IMR-90 (cell line): Measurements from ENCODE around the gene OR51E2.

Experiments used
- BHLHE40 ChIP-seq: fragments of 150-350 bp; IDR thresholded peaks from 2 replicates; pipeline ENCODE4 v1.6.1; 2016; ENCODE audit warnings: mild to moderate bottlenecking, low read depth, low read length
- CHD1 ChIP-seq: IDR thresholded peaks from 2 replicates; pipeline ENCODE4 v1.6.1; 2012; ENCODE audit warnings: low read depth, low read length, improper control_type of control experiment
- MXI1 ChIP-seq: IDR thresholded peaks from 2 replicates; pipeline ENCODE4 v1.6.1; 2012; ENCODE audit warnings: low read depth, mild to moderate bottlenecking, low read length, moderate library complexity, borderline replicate concordance
- POLR2A ChIP-seq: IDR thresholded peaks from 2 replicates; pipeline ENCODE4 v1.6.1; 2012; ENCODE audit warnings: mild to moderate bottlenecking, low read depth, low read length
- RAD21 ChIP-seq: IDR thresholded peaks from 2 replicates; pipeline ENCODE4 v1.6.1; 2012; ENCODE audit warnings: low read length, improper control_type of control experiment
- RCOR1 ChIP-seq: IDR thresholded peaks from 2 replicates; pipeline ENCODE4 v1.6.1; 2012; ENCODE audit warnings: mild to moderate bottlenecking, low read length, improper control_type of control experiment; ENCODE audit not compliant: insufficient replicate concordance
- RFX5 ChIP-seq: IDR thresholded peaks from 2 replicates; pipeline ENCODE4 v1.8.0; 2012; ENCODE audit warnings: low read depth, mild to moderate bottlenecking, low read length, moderate library complexity
- SMC3 ChIP-seq: fragments of 150-350 bp; IDR thresholded peaks from 2 replicates; pipeline ENCODE4 v1.6.1; 2016; ENCODE audit warnings: low read depth, mild to moderate bottlenecking, antibody characterized with exemption, low read length, moderate library complexity
- TF ChIP-seq, protein P1 (sequence below): conservative IDR thresholded peaks from 2 replicates; pipeline ENCODE4 v1.5.1; 2012; ENCODE audit warnings: mild to moderate bottlenecking, low read depth, low read length, improper control_type of control experiment
- TF ChIP-seq, protein P2 (sequence below): fragments of 150-350 bp; IDR thresholded peaks from 2 replicates; pipeline ENCODE4 v1.6.1; 2017; ENCODE audit warnings: mild to moderate bottlenecking, antibody characterized with exemption, low read length, low read depth

DNA sequence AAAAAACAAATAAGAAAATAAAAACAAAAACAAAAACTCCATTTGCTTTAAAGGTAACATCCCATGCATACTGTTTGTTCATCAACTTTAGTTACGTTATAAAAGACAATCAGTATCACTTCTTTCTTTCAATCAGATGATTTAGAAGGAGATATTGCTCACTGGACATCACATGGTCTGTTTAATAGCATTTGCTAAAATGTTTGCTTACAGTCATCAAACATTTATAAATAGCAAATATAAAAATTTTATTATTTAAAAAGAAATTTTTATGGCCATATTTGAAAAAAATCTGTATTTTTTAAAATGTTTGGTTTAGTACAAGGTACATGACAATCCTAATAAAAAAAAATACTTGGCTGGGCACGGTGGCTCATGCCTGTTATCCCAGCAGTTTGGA is 29.5 kb upstream of the OR51E2 start:
- no peak for TF ChIP-seq RAD21
- TF ChIP-seq, protein P1, sequence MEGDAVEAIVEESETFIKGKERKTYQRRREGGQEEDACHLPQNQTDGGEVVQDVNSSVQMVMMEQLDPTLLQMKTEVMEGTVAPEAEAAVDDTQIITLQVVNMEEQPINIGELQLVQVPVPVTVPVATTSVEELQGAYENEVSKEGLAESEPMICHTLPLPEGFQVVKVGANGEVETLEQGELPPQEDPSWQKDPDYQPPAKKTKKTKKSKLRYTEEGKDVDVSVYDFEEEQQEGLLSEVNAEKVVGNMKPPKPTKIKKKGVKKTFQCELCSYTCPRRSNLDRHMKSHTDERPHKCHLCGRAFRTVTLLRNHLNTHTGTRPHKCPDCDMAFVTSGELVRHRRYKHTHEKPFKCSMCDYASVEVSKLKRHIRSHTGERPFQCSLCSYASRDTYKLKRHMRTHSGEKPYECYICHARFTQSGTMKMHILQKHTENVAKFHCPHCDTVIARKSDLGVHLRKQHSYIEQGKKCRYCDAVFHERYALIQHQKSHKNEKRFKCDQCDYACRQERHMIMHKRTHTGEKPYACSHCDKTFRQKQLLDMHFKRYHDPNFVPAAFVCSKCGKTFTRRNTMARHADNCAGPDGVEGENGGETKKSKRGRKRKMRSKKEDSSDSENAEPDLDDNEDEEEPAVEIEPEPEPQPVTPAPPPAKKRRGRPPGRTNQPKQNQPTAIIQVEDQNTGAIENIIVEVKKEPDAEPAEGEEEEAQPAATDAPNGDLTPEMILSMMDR: no peak
- TF ChIP-seq POLR2A: no peak
- TF ChIP-seq, protein P2, sequence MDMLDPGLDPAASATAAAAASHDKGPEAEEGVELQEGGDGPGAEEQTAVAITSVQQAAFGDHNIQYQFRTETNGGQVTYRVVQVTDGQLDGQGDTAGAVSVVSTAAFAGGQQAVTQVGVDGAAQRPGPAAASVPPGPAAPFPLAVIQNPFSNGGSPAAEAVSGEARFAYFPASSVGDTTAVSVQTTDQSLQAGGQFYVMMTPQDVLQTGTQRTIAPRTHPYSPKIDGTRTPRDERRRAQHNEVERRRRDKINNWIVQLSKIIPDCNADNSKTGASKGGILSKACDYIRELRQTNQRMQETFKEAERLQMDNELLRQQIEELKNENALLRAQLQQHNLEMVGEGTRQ: no peak
- no peak for TF ChIP-seq CHD1
- no peak for TF ChIP-seq RFX5
- no peak for TF ChIP-seq BHLHE40
- TF ChIP-seq RCOR1: no peak
- no peak for TF ChIP-seq SMC3
- TF ChIP-seq MXI1: no peak
